Measurements from ENCODE around the gene PSMA5. TPM values are rescaled to one million over a fixed set of nuclear protein-coding genes. Genes with fewer than 3 reads are reported as not detected.

Gene PSMA5
- total RNA-seq, 1 experiment from 2014 or later = 169 TPM

Other genes with a start within 250 kb of the PSMA5 start
- 206 TPM for gene SARS1, start 212.5 kb downstream of the PSMA5 start, total RNA-seq (2021; ENCODE audit: unreplicated experiment)
- 17.1 TPM for gene CELSR2, start 176.9 kb downstream of the PSMA5 start, total RNA-seq (2021; ENCODE audit: unreplicated experiment)
- gene PSRC1, start 143.3 kb downstream of the PSMA5 start, total RNA-seq (2021; ENCODE audit: unreplicated experiment) = 44.8 TPM
- 1.0 TPM for gene MYBPHL, start 119.4 kb downstream of the PSMA5 start, total RNA-seq (2021; ENCODE audit: unreplicated experiment)
- 20.2 TPM for gene SORT1, start 28.5 kb downstream of the PSMA5 start, total RNA-seq (2021; ENCODE audit: unreplicated experiment)
- gene SYPL2, start 40.1 kb upstream of the PSMA5 start, total RNA-seq (2021; ENCODE audit: unreplicated experiment) = 1.3 TPM
- gene ATXN7L2, start 57.5 kb upstream of the PSMA5 start, total RNA-seq (2021; ENCODE audit: unreplicated experiment) = 7.2 TPM
- 5.9 TPM for gene CYB561D1, start 67.6 kb upstream of the PSMA5 start, total RNA-seq (2021; ENCODE audit: unreplicated experiment)
- gene AMIGO1, start 83.3 kb upstream of the PSMA5 start, total RNA-seq (2021; ENCODE audit: unreplicated experiment) = 0.10 TPM
- not detected for gene GPR61, start 113.4 kb upstream of the PSMA5 start, total RNA-seq (2021; ENCODE audit: unreplicated experiment)
- 9.5 TPM for gene GNAI3, start 122.2 kb upstream of the PSMA5 start, total RNA-seq (2021; ENCODE audit: unreplicated experiment)
- 0.76 TPM for gene GNAT2, start 193.2 kb upstream of the PSMA5 start, total RNA-seq (2021; ENCODE audit: unreplicated experiment)
- 69.9 TPM for gene AMPD2, start 193.4 kb upstream of the PSMA5 start, total RNA-seq (2021; ENCODE audit: unreplicated experiment)
- 15.9 TPM for gene GSTM4, start 229.7 kb upstream of the PSMA5 start, total RNA-seq (2021; ENCODE audit: unreplicated experiment)
- gene GSTM2, start 241.6 kb upstream of the PSMA5 start, total RNA-seq (2021; ENCODE audit: unreplicated experiment) = 5.9 TPM

Measured in HCT116 (cell line).